ENCODE data around the gene ESAM. TPM values are rescaled to one million over a fixed set of nuclear protein-coding genes. Genes with fewer than 3 reads are reported as not detected.
"Not testable (repeated sequence)": the region's sequence is repeated elsewhere in the genome, so short reads cannot be mapped to it uniquely, and the experiment has no call there.

The ESAM gene
- total RNA-seq, 1 donor from 2014 or later = 490 TPM

DNA sequence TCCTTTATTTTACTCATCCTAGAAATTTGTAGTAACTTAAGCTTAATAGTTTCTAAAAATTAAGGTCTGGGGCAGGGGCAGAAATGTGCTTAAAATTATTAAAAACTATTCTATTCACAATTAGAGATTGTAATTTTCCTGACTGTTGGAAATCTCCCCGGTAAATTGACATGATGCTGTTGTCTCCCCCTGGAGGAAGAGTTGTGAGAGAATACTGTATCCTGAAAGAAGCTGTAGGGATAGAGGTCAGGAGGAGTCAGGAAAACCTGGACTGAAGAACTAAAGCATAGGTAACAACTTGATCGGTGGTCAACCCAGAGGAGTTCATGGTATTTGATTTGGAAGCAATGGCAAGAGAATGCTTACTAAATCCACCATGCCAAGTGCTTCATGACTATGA is 16.2 kb upstream of the ESAM start:
- Mint-ChIP-seq H3K27ac (ENCODE audit: unreplicated experiment) (no peak overlapping the region), H3K4me3 (ENCODE audit: unreplicated experiment) (no peak overlapping the region), H3K9me3 (ENCODE audit: unreplicated experiment) (no peaks in the 10 kb centered on the region), H3K36me3 (ENCODE audit: low read depth, unreplicated experiment) (no peaks in the 10 kb centered on the region), H3K27me3 (ENCODE audit: unreplicated experiment) (no peaks in the 10 kb centered on the region), H3K4me1 (ENCODE audit: unreplicated experiment) (peaks cover 7% of the 10 kb centered on the region)
- DNase-seq (ENCODE audit: low spot score) = no peak
- TF ChIP-seq, protein P1, sequence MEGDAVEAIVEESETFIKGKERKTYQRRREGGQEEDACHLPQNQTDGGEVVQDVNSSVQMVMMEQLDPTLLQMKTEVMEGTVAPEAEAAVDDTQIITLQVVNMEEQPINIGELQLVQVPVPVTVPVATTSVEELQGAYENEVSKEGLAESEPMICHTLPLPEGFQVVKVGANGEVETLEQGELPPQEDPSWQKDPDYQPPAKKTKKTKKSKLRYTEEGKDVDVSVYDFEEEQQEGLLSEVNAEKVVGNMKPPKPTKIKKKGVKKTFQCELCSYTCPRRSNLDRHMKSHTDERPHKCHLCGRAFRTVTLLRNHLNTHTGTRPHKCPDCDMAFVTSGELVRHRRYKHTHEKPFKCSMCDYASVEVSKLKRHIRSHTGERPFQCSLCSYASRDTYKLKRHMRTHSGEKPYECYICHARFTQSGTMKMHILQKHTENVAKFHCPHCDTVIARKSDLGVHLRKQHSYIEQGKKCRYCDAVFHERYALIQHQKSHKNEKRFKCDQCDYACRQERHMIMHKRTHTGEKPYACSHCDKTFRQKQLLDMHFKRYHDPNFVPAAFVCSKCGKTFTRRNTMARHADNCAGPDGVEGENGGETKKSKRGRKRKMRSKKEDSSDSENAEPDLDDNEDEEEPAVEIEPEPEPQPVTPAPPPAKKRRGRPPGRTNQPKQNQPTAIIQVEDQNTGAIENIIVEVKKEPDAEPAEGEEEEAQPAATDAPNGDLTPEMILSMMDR (IDR thresholded peaks at IDR 0.05; ENCODE audit: unreplicated experiment) = no peak

- no peaks in the 10 kb centered on the region for H3K27me3 Mint-ChIP-seq (ENCODE audit: unreplicated experiment)
- no peak overlapping the region for H3K4me3 Mint-ChIP-seq (ENCODE audit: unreplicated experiment)
- no peak for DNase-seq (ENCODE audit: low spot score)
- no peaks in the 10 kb centered on the region for H3K9me3 Mint-ChIP-seq (ENCODE audit: unreplicated experiment)
- TF ChIP-seq, protein P1 (IDR thresholded peaks at IDR 0.05; ENCODE audit: unreplicated experiment) = no peak
- no peaks in the 10 kb centered on the region for H3K36me3 Mint-ChIP-seq (ENCODE audit: low read depth, unreplicated experiment)
- peaks cover 7% of the 10 kb centered on the region for H3K4me1 Mint-ChIP-seq (ENCODE audit: unreplicated experiment)
- H3K27ac Mint-ChIP-seq (ENCODE audit: unreplicated experiment) = no peak overlapping the region
Observed at GRCh38 chr11:124776865-124777645, 15.0 kb upstream of the ESAM start.

- peaks cover 22% of the 10 kb centered on the region for H3K4me1 Mint-ChIP-seq (ENCODE audit: unreplicated experiment)
- H3K36me3 Mint-ChIP-seq (ENCODE audit: low read depth, unreplicated experiment); H3K9me3 Mint-ChIP-seq (ENCODE audit: unreplicated experiment); H3K4me3 Mint-ChIP-seq (ENCODE audit: unreplicated experiment); H3K27me3 Mint-ChIP-seq (ENCODE audit: unreplicated experiment); DNase-seq (ENCODE audit: low spot score): not testable (repeated sequence)
- peak overlapping the region; percentile 30 for H3K27ac Mint-ChIP-seq (ENCODE audit: unreplicated experiment)
Observed at GRCh38 chr11:124770959-124771358, 8.9 kb upstream of the ESAM start.

- Mint-ChIP-seq H3K36me3 (ENCODE audit: low read depth, unreplicated experiment) (peaks cover 7% of the 10 kb centered on the region), H3K4me3 (ENCODE audit: unreplicated experiment) (no peak overlapping the region), H3K27ac (ENCODE audit: unreplicated experiment) (peak overlapping the region; percentile 97), H3K9me3 (ENCODE audit: unreplicated experiment) (no peaks in the 10 kb centered on the region), H3K4me1 (ENCODE audit: unreplicated experiment) (peaks cover 22% of the 10 kb centered on the region), H3K27me3 (ENCODE audit: unreplicated experiment) (peaks cover 2% of the 10 kb centered on the region)
- TF ChIP-seq, protein P1 (IDR thresholded peaks at IDR 0.05; ENCODE audit: unreplicated experiment) = no peak
- DNase-seq (ENCODE audit: low spot score) = no peak
Observed at GRCh38 chr11:124769806-124770774, 8.0 kb upstream of the ESAM start.

- Mint-ChIP-seq H3K27ac (ENCODE audit: unreplicated experiment) (peak overlapping the region; percentile 7), H3K36me3 (ENCODE audit: low read depth, unreplicated experiment) (peaks cover 8% of the 10 kb centered on the region)
Observed at GRCh38 chr11:124768914-124769313, 6.8 kb upstream of the ESAM start.

More at GRCh38 chr11:124768914-124769313, 6.8 kb upstream of the ESAM start:
- no peak for DNase-seq (ENCODE audit: low spot score)
- TF ChIP-seq, protein P1 (IDR thresholded peaks at IDR 0.05; ENCODE audit: unreplicated experiment) = no peak
- peaks cover 22% of the 10 kb centered on the region for H3K4me1 Mint-ChIP-seq (ENCODE audit: unreplicated experiment)
- H3K9me3 Mint-ChIP-seq (ENCODE audit: unreplicated experiment) = no peaks in the 10 kb centered on the region
- H3K4me3 Mint-ChIP-seq (ENCODE audit: unreplicated experiment) = no peak overlapping the region
- peaks cover 2% of the 10 kb centered on the region for H3K27me3 Mint-ChIP-seq (ENCODE audit: unreplicated experiment)
